Upper lobe of left lung (tissue), 4 donors: Measurements from ENCODE around the gene BCAS1.

ENCODE experiments used
- CTCF ChIP-seq, 6 experiments: fragments of 450-650 bp in 4 of 6; fragments of 200-600 bp in 2 of 6; sonication (generic) in 2 of 6; IDR thresholded peaks; one replicate each; pipeline ENCODE4 v1.5.1; 2016 to 2019; ENCODE audit warnings: antibody characterized with exemption in 6 of 6
- EP300 ChIP-seq, 4 donors: sonication (generic); formaldehyde crosslinking; IDR thresholded peaks; one replicate each; pipeline ENCODE4 v1.5.1; 2017; ENCODE audit warnings: antibody characterized with exemption in 4 of 4, control low read depth in 2 of 4
- POLR2A ChIP-seq, 4 donors: fragments of 450-650 bp; IDR thresholded peaks; one replicate each; pipeline ENCODE4 v1.5.1; 2016 to 2017; ENCODE audit warnings: antibody characterized with exemption in 4 of 4, mild to moderate bottlenecking in 2 of 4
- POLR2AphosphoS5 ChIP-seq, 2 donors: sonication (generic); formaldehyde crosslinking; IDR thresholded peaks; one replicate each; pipeline ENCODE4 v1.5.1; 2017; ENCODE audit warnings: antibody characterized with exemption in 2 of 2

GRCh38 chr20:53966774-53967398, 103.5 kb downstream of the BCAS1 start:
- TF ChIP-seq CTCF (IDR thresholded peaks at IDR 0.05) (no peak), POLR2A (IDR thresholded peaks at IDR 0.05) (no peak), POLR2AphosphoS5 (IDR thresholded peaks at IDR 0.05) (no peak), EP300 (IDR thresholded peaks at IDR 0.05) (no peak)
